Right forelimb (tissue), 1 donor: ENCODE measurements around the gene CFAP54.

ENCODE experiments used
- DNase-seq: peaks from one replicate; pipeline ENCODE4 v3.0.0-alpha.2; 2018

CFAP54 gene

GRCh38 chr12:96906849-96907670 lies 417.7 kb downstream of the CFAP54 start, which contains the start of gene NEDD1:
Gene NEDD1 (plus strand): TSS chr12:96907257. CDS start chr12:96909760, 2,503 bp downstream.
- DNase-seq = peak; percentile 93

GRCh38 chr12:96907671-96908422 lies 418.5 kb downstream of the CFAP54 start:
- DNase-seq = peak; percentile 56

GRCh38 chr12:96908423-96908675 lies 419.0 kb downstream of the CFAP54 start:
- no peak for DNase-seq

- no peak for DNase-seq
Measured at GRCh38 chr12:96912261-96912660, 422.9 kb downstream of the CFAP54 start.

GRCh38 chr12:96912943-96913342 lies 423.6 kb downstream of the CFAP54 start:
- no peak for DNase-seq

- DNase-seq = no peak
Measured at GRCh38 chr12:96919510-96920210, 430.3 kb downstream of the CFAP54 start.
